ENCODE measurements around the gene WAC.
A peak's percentile ranks its signal among the peaks of the same experiment; 100 is the strongest.
"Not testable (repeated sequence)": the region's sequence is repeated elsewhere in the genome, so short reads cannot be mapped to it uniquely, and the experiment has no call there.

The WAC gene

DNA sequence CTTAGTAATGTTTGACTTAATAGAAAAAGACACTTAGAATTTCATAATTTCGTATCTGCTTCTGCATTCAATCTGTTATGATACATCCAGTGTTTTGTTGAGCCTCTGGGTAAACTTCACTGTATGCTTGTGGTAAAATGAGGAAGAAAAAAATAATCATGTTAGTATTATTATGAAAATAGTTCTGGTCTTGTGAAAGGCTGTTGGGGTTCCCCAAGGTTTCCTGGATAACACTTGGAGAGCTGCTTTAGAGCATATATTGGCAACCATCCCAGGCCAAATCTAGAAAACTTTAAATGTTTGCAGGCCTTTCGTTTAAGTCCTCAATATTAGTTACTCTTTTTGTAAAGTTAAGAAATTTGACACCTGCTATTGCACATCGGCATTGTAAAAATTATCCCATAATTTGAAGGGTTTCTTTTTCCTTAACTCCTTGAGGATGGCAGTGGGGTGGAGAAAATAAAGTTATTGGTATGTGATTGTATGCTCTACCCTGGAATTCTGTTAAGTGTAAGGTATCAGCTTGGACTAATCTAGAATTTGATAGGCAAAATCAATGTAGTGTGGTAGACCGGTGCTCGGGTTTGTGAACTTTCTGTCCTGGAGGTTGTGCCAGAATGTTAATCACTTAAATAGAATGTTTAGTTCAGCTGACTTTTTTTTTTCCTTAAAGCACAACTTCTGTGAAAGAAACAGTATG, 54.5 kb downstream of the WAC start:
- Mint-ChIP-seq H3K27ac (peak overlapping the region; percentile 55), H3K4me3 (no peak overlapping the region), H3K4me1 (ENCODE audit: low read depth) (peaks cover 46% of the 10 kb centered on the region), H3K36me3 (ENCODE audit: low read depth) (peaks cover 80% of the 10 kb centered on the region), H3K27me3 (no peaks in the 10 kb centered on the region), H3K9me3 (no peaks in the 10 kb centered on the region)
- intact Hi-C loops (cut with micrococcal nuclease), result loop anchor here (5.0 kb wide), 1 partner anchor 155 kb away; no protein-coding TSS in a partner anchor

DNA sequence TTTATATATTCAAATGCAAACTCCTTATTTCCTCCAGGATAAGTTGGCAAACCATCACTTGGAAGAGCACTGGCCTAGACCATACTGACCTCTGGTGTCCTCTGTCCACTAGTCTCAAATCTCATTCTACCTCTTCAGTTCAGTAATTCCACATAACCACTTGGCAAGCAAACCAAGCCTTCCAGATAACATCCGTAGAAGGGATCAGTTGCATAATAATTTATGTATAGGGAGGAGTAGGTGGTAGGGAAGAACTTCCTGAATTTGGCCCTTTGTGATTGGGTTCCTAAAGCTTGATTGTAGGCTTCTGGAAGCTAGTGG, 55.0 kb downstream of the WAC start:
- Mint-ChIP-seq H3K4me3 (no peak overlapping the region), H3K4me1 (ENCODE audit: low read depth) (peaks cover 49% of the 10 kb centered on the region), H3K27me3 (no peaks in the 10 kb centered on the region), H3K9me3 (no peaks in the 10 kb centered on the region), H3K36me3 (ENCODE audit: low read depth) (peaks cover 83% of the 10 kb centered on the region), H3K27ac (peak overlapping the region; percentile 55)
- intact Hi-C loops (cut with micrococcal nuclease), result loop anchor here (5.0 kb wide), 1 partner anchor 156 kb away; no protein-coding TSS in a partner anchor

DNA sequence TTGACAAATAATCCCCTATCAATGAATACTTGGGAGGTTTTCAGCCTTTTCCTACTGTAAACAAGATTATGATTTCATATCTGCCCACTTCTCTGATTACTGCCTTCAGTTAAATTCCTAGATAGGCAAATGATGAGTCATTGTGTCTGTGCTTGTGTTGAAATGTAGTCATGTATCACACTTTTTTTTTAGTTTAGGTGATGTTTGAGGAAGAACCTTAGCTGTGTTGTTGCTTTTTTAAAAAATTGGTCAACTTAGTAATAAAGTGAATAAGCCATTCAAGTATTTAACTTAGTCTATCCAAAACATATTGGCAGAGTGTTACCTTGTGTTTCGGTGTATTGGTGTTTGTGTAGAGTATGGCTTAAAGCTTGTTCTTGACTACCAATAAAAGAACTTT, 60.0 kb downstream of the WAC start:
- H3K4me3 Mint-ChIP-seq, result no peak overlapping the region
- peak overlapping the region; percentile 15 for H3K27ac Mint-ChIP-seq
- peaks cover 81% of the 10 kb centered on the region for H3K36me3 Mint-ChIP-seq (ENCODE audit: low read depth)
- no peaks in the 10 kb centered on the region for H3K27me3 Mint-ChIP-seq
- peaks cover 38% of the 10 kb centered on the region for H3K4me1 Mint-ChIP-seq (ENCODE audit: low read depth)
- no peaks in the 10 kb centered on the region for H3K9me3 Mint-ChIP-seq
- intact Hi-C loops (cut with micrococcal nuclease), result no loop called here

DNA sequence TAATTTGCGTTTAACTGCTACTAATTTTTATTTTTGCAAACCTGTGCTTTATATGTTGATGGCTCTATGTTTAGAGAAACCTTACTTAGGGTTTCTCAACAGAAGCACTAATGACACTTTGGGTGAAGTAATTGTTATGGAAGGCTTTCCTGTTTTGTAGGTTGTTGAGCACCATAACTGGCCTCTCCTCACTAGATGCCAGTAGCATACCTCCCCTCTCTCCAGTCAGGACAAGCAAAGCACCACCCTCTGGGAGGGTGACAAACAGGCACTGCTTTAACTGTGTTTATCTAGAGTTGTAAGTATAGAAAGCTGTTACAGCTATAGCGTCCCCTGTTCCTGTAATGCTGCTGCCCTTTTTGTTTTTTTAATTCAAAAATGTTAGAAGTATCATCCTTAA, 60.9 kb downstream of the WAC start:
- intact Hi-C loops (cut with micrococcal nuclease), result no loop called here
- H3K27me3 Mint-ChIP-seq, result no peaks in the 10 kb centered on the region
- H3K4me3 Mint-ChIP-seq, result no peak overlapping the region
- peaks cover 83% of the 10 kb centered on the region for H3K36me3 Mint-ChIP-seq (ENCODE audit: low read depth)
- H3K4me1 Mint-ChIP-seq (ENCODE audit: low read depth), result peaks cover 40% of the 10 kb centered on the region
- no peaks in the 10 kb centered on the region for H3K9me3 Mint-ChIP-seq
- no peak overlapping the region for H3K27ac Mint-ChIP-seq

DNA sequence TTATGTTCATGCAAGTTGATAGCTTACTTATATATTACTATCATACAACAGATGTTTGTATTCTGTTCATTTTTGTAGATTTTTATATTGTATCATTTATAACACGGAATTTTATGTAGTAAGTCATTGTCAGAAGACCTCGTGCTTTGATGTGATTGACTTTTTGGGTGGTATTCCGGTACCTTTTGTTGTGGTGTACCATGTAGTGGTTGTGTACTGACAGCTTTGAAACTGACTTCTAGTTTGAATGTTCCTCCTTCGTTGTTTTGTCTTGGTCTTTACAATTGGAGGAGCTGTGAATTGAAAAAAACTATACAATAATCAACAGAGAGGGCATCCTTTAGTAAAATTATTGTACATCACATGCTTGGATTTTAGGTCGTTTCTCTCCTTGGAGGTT, 61.5 kb downstream of the WAC start:
- H3K27ac Mint-ChIP-seq, result no peak overlapping the region
- H3K9me3 Mint-ChIP-seq, result no peaks in the 10 kb centered on the region
- no peak overlapping the region for H3K4me3 Mint-ChIP-seq
- peaks cover 85% of the 10 kb centered on the region for H3K36me3 Mint-ChIP-seq (ENCODE audit: low read depth)
- H3K27me3 Mint-ChIP-seq, result no peaks in the 10 kb centered on the region
- intact Hi-C loops (cut with micrococcal nuclease), result no loop called here
- peaks cover 43% of the 10 kb centered on the region for H3K4me1 Mint-ChIP-seq (ENCODE audit: low read depth)

DNA sequence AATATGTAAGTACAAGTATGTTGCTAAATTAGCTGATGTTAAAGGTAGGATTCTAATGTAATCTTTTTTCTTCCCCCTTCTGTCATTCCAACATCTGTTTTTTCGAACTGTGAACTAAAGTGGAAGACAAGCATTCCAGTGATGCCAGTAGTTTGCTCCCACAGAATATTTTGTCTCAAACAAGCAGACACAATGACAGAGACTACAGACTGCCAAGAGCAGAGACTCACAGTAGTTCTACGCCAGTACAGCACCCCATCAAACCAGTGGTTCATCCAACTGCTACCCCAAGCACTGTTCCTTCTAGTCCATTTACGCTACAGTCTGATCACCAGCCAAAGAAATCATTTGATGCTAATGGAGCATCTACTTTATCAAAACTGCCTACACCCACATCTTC, 62.7 kb downstream of the WAC start:
- Mint-ChIP-seq H3K27me3 (no peaks in the 10 kb centered on the region), H3K4me1 (ENCODE audit: low read depth) (peaks cover 47% of the 10 kb centered on the region), H3K4me3 (no peak overlapping the region), H3K36me3 (ENCODE audit: low read depth) (peaks cover 81% of the 10 kb centered on the region), H3K27ac (no peak overlapping the region), H3K9me3 (no peaks in the 10 kb centered on the region)
- intact Hi-C loops (cut with micrococcal nuclease), result no loop called here

DNA sequence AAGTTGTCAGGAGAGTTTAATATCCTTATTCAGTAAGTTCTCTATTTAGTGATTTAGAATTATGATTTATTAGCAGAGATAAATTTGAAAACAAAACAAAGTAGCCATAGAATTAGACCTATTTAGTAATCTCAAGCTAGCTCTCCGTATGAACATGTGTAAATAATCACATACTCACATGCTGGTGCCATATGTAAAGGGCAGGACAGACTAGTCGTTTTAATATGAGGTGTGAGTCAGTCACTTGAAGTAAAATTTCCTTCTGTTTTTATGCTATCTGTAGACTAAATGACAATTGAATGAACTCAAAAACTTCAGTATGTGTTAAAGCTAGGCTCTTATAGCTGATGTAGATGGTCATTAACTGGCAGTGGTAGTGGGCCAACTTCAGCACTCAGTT, 67.1 kb downstream of the WAC start:
- no peaks in the 10 kb centered on the region for H3K27me3 Mint-ChIP-seq
- H3K27ac Mint-ChIP-seq, result no peak overlapping the region
- H3K36me3 Mint-ChIP-seq (ENCODE audit: low read depth), result peaks cover 82% of the 10 kb centered on the region
- intact Hi-C loops (cut with micrococcal nuclease), result loop anchor here (5.0 kb wide), 1 partner anchor 33 kb away; no protein-coding TSS in a partner anchor
- peaks cover 27% of the 10 kb centered on the region for H3K4me1 Mint-ChIP-seq (ENCODE audit: low read depth)
- no peaks in the 10 kb centered on the region for H3K9me3 Mint-ChIP-seq
- H3K4me3 Mint-ChIP-seq, result no peak overlapping the region

DNA sequence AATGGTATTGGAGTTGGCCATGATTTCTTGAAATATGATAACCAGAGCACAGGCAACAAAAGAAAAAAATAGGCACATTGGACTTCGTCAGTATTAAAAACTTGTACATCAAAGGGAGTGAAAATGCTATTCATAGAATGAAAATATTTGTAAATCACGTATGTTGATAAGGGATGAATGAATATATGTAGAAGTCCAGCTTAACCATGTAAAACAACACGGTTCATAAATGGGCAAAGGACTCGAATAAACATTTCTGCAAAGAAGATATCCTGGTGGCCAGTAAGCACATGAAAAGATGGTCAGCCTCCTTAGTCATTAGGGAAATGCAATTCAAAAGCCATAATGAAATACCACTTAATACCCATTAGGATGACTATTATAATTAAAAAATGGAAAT, 68.1 kb downstream of the WAC start:
- Mint-ChIP-seq H3K4me1 (ENCODE audit: low read depth) (peaks cover 27% of the 10 kb centered on the region), H3K9me3 (no peaks in the 10 kb centered on the region), H3K36me3 (ENCODE audit: low read depth) (peaks cover 83% of the 10 kb centered on the region), H3K27me3 (no peaks in the 10 kb centered on the region), H3K4me3 (no peak overlapping the region), H3K27ac (no peak overlapping the region)
- intact Hi-C loops (cut with micrococcal nuclease), result loop anchor here (5.0 kb wide), 1 partner anchor 34 kb away; no protein-coding TSS in a partner anchor

DNA sequence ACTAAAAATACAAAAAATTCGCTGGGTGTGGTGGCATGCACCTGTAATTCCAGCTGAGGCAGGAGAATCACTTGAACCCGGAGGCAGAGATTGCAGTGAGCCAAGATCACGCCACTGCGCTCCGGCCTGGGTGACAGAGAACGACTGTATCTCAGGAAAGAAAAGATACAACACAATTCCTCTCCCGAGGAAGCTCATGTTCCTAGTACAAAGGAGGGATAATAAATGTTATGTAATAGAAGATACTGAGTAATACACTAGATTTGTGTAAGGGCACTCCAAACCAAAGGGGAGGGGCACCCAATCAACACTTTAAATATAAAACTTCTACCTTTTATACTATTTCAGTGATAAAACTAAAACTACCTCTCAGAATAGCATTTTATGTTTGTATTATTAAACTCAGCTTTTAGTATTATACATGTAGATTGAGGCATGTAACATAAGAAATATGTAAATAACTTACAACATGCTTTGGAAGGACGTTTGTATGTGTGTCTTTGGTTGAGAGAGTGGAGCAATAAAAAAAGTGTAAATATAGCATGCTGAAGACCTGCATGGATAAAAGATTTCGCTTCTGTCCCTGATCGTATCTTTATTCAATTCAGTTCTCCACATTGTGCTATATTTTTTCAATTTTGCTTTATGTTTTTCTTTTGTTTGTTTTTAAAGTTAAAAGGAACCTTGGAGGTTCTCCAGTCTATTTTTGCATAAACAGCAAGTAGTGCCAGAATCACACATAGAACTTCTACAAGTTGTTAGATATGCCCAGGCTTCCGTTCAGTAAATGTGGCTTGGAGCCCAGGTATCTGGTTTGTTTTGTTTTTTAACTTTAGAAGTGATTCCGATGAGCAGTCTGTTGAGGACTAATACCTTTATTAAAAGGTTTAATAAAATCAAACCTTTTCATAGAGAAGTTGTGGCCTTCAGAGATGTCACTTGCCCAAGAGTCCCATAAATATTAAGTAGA, 71.9 kb downstream of the WAC start:
- intact Hi-C loops (cut with micrococcal nuclease), result loop anchor here (5.0 kb wide), 1 partner anchor 38 kb away; no protein-coding TSS in a partner anchor
- Mint-ChIP-seq H3K36me3 (ENCODE audit: low read depth) (peaks cover 80% of the 10 kb centered on the region), H3K4me1 (ENCODE audit: low read depth) (peaks cover 6% of the 10 kb centered on the region), H3K27ac (no peak overlapping the region), H3K4me3 (no peak overlapping the region), H3K27me3 (no peaks in the 10 kb centered on the region), H3K9me3 (no peaks in the 10 kb centered on the region)

DNA sequence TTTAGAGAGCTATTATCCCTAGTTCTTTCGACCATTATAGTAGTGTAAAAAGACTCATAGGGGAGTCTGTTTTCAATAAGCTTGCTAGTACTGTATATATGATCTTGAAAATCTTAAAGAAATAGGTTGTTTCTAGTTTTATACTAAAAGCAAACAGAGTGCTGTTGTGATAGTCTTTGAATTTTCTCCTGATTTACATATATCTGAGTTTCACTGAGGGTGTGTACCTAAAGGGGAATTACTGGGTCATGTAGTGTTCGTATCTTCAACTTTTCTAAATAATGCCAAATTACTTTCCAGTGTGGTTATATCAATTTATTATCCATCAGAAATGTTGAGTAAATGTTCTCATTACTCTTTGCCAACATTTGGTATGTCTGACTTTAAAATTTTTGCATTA, 73.7 kb downstream of the WAC start:
- no peak overlapping the region for H3K27ac Mint-ChIP-seq
- H3K36me3 Mint-ChIP-seq (ENCODE audit: low read depth), result peaks cover 86% of the 10 kb centered on the region
- H3K27me3 Mint-ChIP-seq, result no peaks in the 10 kb centered on the region
- H3K4me3 Mint-ChIP-seq, result no peak overlapping the region
- no peaks in the 10 kb centered on the region for H3K9me3 Mint-ChIP-seq
- H3K4me1 Mint-ChIP-seq (ENCODE audit: low read depth), result peaks cover 4% of the 10 kb centered on the region
- intact Hi-C loops (cut with micrococcal nuclease), result no loop called here

DNA sequence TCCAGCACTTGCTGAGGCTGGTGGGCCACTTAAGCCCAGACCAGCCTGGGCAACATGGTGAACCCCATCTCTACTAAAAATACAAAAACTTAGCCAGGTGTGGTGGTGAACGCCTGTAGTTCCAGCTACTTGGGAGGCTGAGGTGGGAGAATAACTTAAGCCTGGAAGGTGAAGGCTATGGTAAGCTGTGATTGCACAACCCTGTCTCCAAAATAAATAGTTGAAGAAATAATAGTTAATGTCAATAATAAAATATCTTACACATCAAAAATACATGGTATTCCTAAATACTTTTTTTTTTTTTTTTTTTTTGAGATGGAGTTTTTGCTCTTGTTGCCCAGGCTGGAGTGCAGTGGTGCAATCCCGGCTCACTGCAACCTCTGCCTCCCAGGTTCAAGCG, 76.7 kb downstream of the WAC start:
- H3K36me3 Mint-ChIP-seq (ENCODE audit: low read depth), result peaks cover 83% of the 10 kb centered on the region
- H3K4me1 Mint-ChIP-seq (ENCODE audit: low read depth); intact Hi-C loops (cut with micrococcal nuclease): not testable (repeated sequence)

DNA sequence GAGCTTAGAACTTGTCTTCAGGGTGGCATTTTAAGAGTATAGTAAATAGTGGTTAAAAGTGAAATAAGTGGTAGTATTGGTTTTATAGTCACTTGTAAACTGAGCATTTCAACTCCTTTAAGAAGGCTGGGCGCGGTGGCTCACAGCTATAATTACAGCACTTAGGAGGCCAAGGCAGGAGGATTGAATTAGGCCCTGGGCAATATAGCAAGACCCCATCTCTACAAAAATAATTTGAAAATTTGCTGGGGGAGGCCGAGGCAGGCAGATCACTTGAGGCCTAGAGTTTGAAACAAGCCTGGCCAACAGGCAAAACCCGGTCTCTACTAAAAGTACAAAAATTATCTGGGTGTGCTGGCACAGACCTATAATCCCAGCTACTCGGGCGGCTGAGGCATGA, 80.0 kb downstream of the WAC start:
- Mint-ChIP-seq H3K4me1 (ENCODE audit: low read depth) (no peaks in the 10 kb centered on the region), H3K36me3 (ENCODE audit: low read depth) (peaks cover 87% of the 10 kb centered on the region), H3K27ac (no peak overlapping the region), H3K4me3 (no peak overlapping the region), H3K27me3 (no peaks in the 10 kb centered on the region), H3K9me3 (no peaks in the 10 kb centered on the region)
- intact Hi-C loops (cut with micrococcal nuclease), result no loop called here

More for the DNA sequence above, 76.7 kb downstream of the WAC start:
- H3K27ac Mint-ChIP-seq, H3K27me3 Mint-ChIP-seq, H3K4me3 Mint-ChIP-seq, H3K9me3 Mint-ChIP-seq: not testable (repeated sequence)

DNA sequence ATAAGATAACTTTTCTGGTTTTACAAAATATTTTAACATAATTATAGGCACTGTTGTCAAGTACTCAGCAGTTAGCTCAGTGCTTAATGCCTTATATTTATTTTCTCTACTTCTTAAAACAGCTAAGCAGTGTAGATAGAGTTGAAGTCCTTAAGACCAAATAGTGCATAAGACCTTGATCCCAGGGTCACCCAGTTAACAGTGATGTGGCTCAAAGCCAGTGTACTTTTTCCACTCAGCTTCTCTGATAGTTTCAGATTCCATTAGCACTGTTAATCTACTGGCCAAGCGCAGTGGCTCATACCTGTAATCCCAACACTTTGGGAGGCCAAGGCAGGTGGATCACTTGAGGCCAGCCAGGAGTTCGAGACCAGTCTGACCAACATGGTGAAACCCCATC, 83.6 kb downstream of the WAC start:
- H3K4me1 Mint-ChIP-seq (ENCODE audit: low read depth), result peaks cover 12% of the 10 kb centered on the region
- peaks cover 83% of the 10 kb centered on the region for H3K36me3 Mint-ChIP-seq (ENCODE audit: low read depth)
- no peaks in the 10 kb centered on the region for H3K27me3 Mint-ChIP-seq
- no peak overlapping the region for H3K4me3 Mint-ChIP-seq
- intact Hi-C loops (cut with micrococcal nuclease), result no loop called here
- H3K9me3 Mint-ChIP-seq, result no peaks in the 10 kb centered on the region
- no peak overlapping the region for H3K27ac Mint-ChIP-seq

DNA sequence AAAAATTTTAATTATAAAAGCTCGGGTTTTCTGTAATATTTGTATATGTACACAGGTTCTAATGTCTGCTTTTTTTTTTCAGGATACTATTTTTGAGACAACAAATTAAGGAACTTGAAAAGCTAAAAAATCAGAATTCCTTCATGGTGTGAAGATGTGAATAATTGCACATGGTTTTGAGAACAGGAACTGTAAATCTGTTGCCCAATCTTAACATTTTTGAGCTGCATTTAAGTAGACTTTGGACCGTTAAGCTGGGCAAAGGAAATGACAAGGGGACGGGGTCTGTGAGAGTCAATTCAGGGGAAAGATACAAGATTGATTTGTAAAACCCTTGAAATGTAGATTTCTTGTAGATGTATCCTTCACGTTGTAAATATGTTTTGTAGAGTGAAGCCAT, 86.5 kb downstream of the WAC start:
- H3K36me3 Mint-ChIP-seq (ENCODE audit: low read depth), result peaks cover 76% of the 10 kb centered on the region
- H3K27me3 Mint-ChIP-seq, result no peaks in the 10 kb centered on the region
- H3K9me3 Mint-ChIP-seq, result no peaks in the 10 kb centered on the region
- peaks cover 12% of the 10 kb centered on the region for H3K4me1 Mint-ChIP-seq (ENCODE audit: low read depth)
- H3K27ac Mint-ChIP-seq, result no peak overlapping the region
- intact Hi-C loops (cut with micrococcal nuclease), result no loop called here
- no peak overlapping the region for H3K4me3 Mint-ChIP-seq
